ENCODE measurements around the gene DDC.

DDC gene

DNA sequence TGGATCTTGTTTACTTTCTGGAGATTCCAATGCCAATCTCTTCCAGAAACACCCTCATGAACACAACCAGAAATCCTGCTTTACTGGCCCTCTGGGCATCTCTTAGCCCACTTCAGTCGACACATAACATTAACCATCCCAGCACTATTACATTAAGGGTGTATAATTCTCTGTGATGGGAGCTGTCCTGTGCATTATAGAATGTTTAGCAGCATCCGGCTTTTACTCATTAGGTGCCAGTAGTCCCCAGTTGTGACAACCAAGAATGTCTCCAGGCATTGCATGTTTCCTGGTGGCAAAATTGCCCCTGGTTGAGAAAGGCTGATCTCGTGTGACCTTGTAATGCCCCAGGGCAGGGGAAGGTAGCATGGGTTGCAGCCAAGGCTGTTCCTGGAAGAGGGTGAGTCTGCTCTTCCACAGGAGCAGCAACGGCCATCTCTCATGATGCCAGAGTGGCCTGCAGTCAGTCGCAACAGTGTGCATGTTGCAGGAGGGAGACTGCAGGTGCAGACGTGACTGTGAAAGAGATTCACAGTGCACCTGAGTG, 2.6 kb upstream of the DDC start:
- no peak for TF ChIP-seq EZH2phosphoT487 (IDR thresholded peaks at IDR 0.05; ENCODE audit: borderline replicate concordance)
- TF ChIP-seq, protein P1, sequence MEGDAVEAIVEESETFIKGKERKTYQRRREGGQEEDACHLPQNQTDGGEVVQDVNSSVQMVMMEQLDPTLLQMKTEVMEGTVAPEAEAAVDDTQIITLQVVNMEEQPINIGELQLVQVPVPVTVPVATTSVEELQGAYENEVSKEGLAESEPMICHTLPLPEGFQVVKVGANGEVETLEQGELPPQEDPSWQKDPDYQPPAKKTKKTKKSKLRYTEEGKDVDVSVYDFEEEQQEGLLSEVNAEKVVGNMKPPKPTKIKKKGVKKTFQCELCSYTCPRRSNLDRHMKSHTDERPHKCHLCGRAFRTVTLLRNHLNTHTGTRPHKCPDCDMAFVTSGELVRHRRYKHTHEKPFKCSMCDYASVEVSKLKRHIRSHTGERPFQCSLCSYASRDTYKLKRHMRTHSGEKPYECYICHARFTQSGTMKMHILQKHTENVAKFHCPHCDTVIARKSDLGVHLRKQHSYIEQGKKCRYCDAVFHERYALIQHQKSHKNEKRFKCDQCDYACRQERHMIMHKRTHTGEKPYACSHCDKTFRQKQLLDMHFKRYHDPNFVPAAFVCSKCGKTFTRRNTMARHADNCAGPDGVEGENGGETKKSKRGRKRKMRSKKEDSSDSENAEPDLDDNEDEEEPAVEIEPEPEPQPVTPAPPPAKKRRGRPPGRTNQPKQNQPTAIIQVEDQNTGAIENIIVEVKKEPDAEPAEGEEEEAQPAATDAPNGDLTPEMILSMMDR (conservative IDR thresholded peaks at IDR 0.05; ENCODE audit: low read length) = no peak
- Histone ChIP-seq H3K4me2 (ENCODE audit: low read depth, low read length, poor library complexity, severe bottlenecking) (no peak overlapping the region), H3K79me2 (ENCODE audit: insufficient read depth, low read length) (no peaks in the 10 kb centered on the region), H3K9me3 (ENCODE audit: insufficient read depth, low read depth, low read length) (no peaks in the 10 kb centered on the region), H3K4me3 (ENCODE audit: low read length, poor library complexity, severe bottlenecking) (no peak overlapping the region), H3K36me3 (ENCODE audit: insufficient read depth, low read length) (no peaks in the 10 kb centered on the region), H2AFZ (ENCODE audit: low read length) (no peak overlapping the region), H3K9me2 (replicated peaks; ENCODE audit: low read depth, low read length) (no peaks in the 10 kb centered on the region), H3K27me3 (ENCODE audit: insufficient read depth, low read length, poor library complexity, severe bottlenecking) (no peaks in the 10 kb centered on the region), H3F3A (ENCODE audit: low read depth) (no peaks in the 10 kb centered on the region), H3K9ac (ENCODE audit: low read depth, low read length, poor library complexity, severe bottlenecking) (no peak overlapping the region), H3K4me1 (ENCODE audit: insufficient read depth, low read length, poor library complexity, severe bottlenecking) (no peaks in the 10 kb centered on the region), H4K20me1 (ENCODE audit: insufficient read depth, low read length, poor library complexity, severe bottlenecking) (no peaks in the 10 kb centered on the region)

DNA sequence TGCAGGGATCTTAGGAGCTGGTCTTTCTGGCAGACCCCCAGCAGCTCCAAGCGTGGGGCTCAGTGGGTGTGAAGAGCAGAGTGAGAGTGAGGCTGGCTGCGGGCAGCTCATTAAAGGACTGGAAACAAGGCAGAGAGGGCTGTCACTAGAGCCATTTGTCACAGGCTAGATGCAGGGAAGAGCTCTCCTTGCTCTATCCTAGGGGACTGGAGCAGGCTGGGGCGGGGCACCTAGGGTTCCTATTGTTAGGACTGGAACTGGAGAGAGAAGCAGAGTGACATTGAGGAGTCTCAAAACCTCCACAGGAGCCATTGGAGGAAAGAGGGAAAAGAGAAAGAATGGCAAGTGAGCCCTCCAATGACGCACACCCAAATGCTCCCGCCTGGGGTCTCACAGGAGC, 772 bp upstream of the DDC start:
- TF ChIP-seq EZH2phosphoT487 (IDR thresholded peaks at IDR 0.05; ENCODE audit: borderline replicate concordance) = no peak
- TF ChIP-seq, protein P1 (conservative IDR thresholded peaks at IDR 0.05; ENCODE audit: low read length) = no peak
- no peaks in the 10 kb centered on the region for H3K9me3 ChIP-seq (ENCODE audit: insufficient read depth, low read depth, low read length)
- no peaks in the 10 kb centered on the region for H3K9me2 ChIP-seq (replicated peaks; ENCODE audit: low read depth, low read length)
- no peak overlapping the region for H3K4me2 ChIP-seq (ENCODE audit: low read depth, low read length, poor library complexity, severe bottlenecking)
- H3K9ac ChIP-seq (ENCODE audit: low read depth, low read length, poor library complexity, severe bottlenecking) = no peak overlapping the region
- no peaks in the 10 kb centered on the region for H3K36me3 ChIP-seq (ENCODE audit: insufficient read depth, low read length)
- no peak overlapping the region for H3K4me3 ChIP-seq (ENCODE audit: low read length, poor library complexity, severe bottlenecking)
- no peaks in the 10 kb centered on the region for H3K79me2 ChIP-seq (ENCODE audit: insufficient read depth, low read length)
- H3K27me3 ChIP-seq (ENCODE audit: insufficient read depth, low read length, poor library complexity, severe bottlenecking) = no peaks in the 10 kb centered on the region
- H3F3A ChIP-seq (ENCODE audit: low read depth) = no peaks in the 10 kb centered on the region
- H4K20me1 ChIP-seq (ENCODE audit: insufficient read depth, low read length, poor library complexity, severe bottlenecking) = no peaks in the 10 kb centered on the region
- H3K4me1 ChIP-seq (ENCODE audit: insufficient read depth, low read length, poor library complexity, severe bottlenecking) = no peaks in the 10 kb centered on the region
- no peak overlapping the region for H2AFZ ChIP-seq (ENCODE audit: low read length)

DNA sequence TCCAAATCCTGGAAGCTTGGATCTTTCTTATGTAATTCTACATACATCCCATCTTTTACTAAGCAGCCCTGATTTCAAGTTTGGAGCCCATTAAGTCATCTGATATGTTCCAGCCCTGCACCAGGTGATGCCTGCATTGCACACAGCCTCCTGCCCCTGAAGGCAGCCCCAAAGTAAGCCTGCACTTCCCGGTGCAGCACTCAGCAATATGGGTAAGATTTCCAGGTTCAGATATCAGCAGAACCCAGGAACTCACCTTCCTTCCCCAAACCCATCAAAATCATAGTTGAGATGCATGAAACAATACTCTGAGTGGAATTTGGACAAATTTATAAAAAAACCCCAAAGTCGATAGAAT, 333 bp upstream of the DDC start:
- H4K20me1 ChIP-seq (ENCODE audit: insufficient read depth, low read length, poor library complexity, severe bottlenecking) = no peaks in the 10 kb centered on the region
- H3K79me2 ChIP-seq (ENCODE audit: insufficient read depth, low read length) = no peaks in the 10 kb centered on the region
- no peak overlapping the region for H3K4me2 ChIP-seq (ENCODE audit: low read depth, low read length, poor library complexity, severe bottlenecking)
- no peak overlapping the region for H3K9ac ChIP-seq (ENCODE audit: low read depth, low read length, poor library complexity, severe bottlenecking)
- no peaks in the 10 kb centered on the region for H3K4me1 ChIP-seq (ENCODE audit: insufficient read depth, low read length, poor library complexity, severe bottlenecking)
- H2AFZ ChIP-seq (ENCODE audit: low read length) = no peak overlapping the region
- no peaks in the 10 kb centered on the region for H3F3A ChIP-seq (ENCODE audit: low read depth)
- no peaks in the 10 kb centered on the region for H3K27me3 ChIP-seq (ENCODE audit: insufficient read depth, low read length, poor library complexity, severe bottlenecking)
- H3K36me3 ChIP-seq (ENCODE audit: insufficient read depth, low read length) = no peaks in the 10 kb centered on the region
- no peak for TF ChIP-seq EZH2phosphoT487 (IDR thresholded peaks at IDR 0.05; ENCODE audit: borderline replicate concordance)
- TF ChIP-seq, protein P1 (conservative IDR thresholded peaks at IDR 0.05; ENCODE audit: low read length) = no peak
- no peaks in the 10 kb centered on the region for H3K9me3 ChIP-seq (ENCODE audit: insufficient read depth, low read depth, low read length)
- no peaks in the 10 kb centered on the region for H3K9me2 ChIP-seq (replicated peaks; ENCODE audit: low read depth, low read length)
- H3K4me3 ChIP-seq (ENCODE audit: low read length, poor library complexity, severe bottlenecking) = no peak overlapping the region

Data from Loucy (cell line).